Measurements from ENCODE around the gene GNG7.
"Not testable (repeated sequence)": the region's sequence is repeated elsewhere in the genome, so short reads cannot be mapped to it uniquely, and the experiment has no call there.

GNG7 gene

DNA sequence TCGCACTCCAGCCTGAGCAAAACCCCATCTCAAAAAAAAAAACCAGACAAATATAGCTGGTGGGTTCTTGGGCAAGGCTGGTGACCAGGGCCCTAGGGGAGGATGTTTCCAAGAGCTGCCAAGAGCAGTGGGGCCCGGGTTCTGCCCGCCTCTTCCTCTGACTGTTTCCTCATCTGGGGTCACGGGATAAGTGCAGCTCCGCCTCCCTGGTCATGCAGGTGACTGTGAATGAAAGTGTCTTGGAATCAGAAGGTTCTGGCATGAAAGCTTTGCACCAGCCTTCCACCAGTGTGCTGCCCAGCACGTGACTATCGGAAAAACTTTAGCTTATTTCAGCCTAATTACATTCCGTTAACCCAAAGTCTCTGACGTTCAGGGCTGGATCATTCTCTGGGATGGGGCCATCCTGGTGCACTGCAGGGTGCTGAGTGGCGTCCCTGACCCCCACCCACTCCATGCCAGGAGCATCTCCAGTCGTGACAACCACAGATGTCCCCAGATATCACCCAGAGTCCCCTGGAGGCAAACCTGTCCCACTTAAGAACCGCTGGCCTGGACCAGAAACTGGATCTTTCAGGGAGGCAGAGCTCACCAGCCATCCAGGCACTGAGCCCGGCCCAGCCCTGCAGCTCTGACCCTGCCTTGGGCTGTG, 85.6 kb downstream of the GNG7 start:
- H3K27ac ChIP-seq (ENCODE audit: low read length): no peak overlapping the region
- H3K9ac ChIP-seq (ENCODE audit: low read length in 2 of 2): no peak overlapping the region
- H3K4me3 ChIP-seq (ENCODE audit: low read length in 2 of 2): no peak overlapping the region
- H3K9me3 ChIP-seq (ENCODE audit: control insufficient read depth in 2 of 2, low read length in 2 of 2): peaks cover 0 to 3% of the 10 kb centered on the region in 2 donors
- no peaks in the 10 kb centered on the region for H3K36me3 ChIP-seq (ENCODE audit: control insufficient read depth in 2 of 2, insufficient read depth in 2 of 2, low read length in 2 of 2)
- peaks cover 5% of the 10 kb centered on the region for H3K4me1 ChIP-seq (ENCODE audit: control insufficient read depth, insufficient read depth, low read length)
- H3K27me3 ChIP-seq (ENCODE audit: control insufficient read depth in 1 of 2, insufficient read depth in 2 of 2, low read length in 2 of 2): no peaks in the 10 kb centered on the region

DNA sequence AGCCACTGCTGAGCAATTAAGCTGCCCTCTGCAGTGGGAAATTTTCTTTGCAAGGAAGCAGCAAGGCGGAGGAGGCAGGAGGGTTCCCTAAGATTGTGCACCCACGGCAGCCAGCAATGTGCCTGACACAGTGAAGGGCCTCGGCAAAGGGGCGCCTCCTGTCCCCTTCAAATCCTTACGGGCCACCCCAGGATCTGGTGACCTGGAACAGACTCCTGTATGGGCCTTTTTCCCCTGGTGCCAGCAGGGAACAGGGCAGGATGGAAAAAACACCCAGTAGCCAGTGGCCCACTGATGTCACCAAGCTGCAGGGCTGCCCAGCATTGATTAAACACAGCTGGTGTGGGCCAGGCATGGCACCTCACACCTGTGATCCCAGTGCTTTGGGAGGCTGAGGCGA, 86.7 kb downstream of the GNG7 start:
- Histone ChIP-seq H3K4me1 (ENCODE audit: control insufficient read depth, insufficient read depth, low read length) (peaks cover 5% of the 10 kb centered on the region), H3K9me3 (ENCODE audit: control insufficient read depth in 2 of 2, low read length in 2 of 2) (peaks cover 0 to 3% of the 10 kb centered on the region in 2 donors), H3K9ac (ENCODE audit: low read length in 2 of 2) (no peak overlapping the region), H3K36me3 (ENCODE audit: control insufficient read depth in 2 of 2, insufficient read depth in 2 of 2, low read length in 2 of 2) (no peaks in the 10 kb centered on the region), H3K27ac (ENCODE audit: low read length) (no peak overlapping the region), H3K4me3 (ENCODE audit: low read length in 2 of 2) (no peak overlapping the region), H3K27me3 (ENCODE audit: control insufficient read depth in 1 of 2, insufficient read depth in 2 of 2, low read length in 2 of 2) (no peaks in the 10 kb centered on the region)

DNA sequence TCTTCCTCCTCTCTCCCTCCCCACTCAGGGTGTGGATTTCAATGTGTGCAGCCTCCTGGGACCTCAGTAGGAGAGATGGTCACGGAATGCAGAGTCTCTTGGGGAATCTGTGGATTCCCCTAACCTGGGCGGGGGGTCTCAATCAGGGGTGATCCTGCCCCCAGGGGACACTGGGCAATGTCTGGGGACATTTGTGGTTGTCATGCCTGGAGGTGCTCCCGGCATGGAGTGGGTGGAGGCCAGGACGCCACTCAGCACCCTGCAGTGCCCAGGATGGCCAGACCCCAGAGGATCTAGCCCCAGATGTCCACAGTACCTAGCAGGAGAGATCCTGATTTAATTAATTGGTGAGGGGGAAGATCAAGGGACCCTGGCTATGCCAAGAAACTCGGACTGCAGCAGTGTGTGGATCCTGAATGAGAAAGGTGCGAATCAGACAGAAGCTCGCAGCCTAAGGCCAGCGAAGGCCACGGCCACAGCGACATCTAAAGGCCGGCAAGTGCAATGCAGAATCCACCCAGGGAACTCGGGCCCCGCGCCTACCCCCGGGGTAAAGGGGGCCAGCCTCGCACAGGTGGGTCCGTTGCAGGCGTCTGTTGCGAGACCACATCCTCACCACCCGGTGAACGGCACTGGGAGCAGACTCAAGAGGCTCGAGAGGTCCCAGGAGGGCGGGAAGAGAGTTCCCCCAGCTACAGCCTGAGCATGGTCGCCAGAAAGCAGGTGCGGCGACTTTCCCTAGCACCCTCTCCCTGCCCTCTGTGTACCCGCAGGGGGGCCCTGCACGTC, 88.8 kb downstream of the GNG7 start:
- Histone ChIP-seq H3K27me3 (ENCODE audit: control insufficient read depth in 1 of 2, insufficient read depth in 2 of 2, low read length in 2 of 2) (no peaks in the 10 kb centered on the region), H3K9me3 (ENCODE audit: control insufficient read depth in 2 of 2, low read length in 2 of 2) (peaks cover 0 to 3% of the 10 kb centered on the region in 2 donors), H3K4me1 (ENCODE audit: control insufficient read depth, insufficient read depth, low read length) (peaks cover 8% of the 10 kb centered on the region), H3K36me3 (ENCODE audit: control insufficient read depth in 2 of 2, insufficient read depth in 2 of 2, low read length in 2 of 2) (no peaks in the 10 kb centered on the region), H3K27ac (ENCODE audit: low read length) (no peak overlapping the region), H3K4me3 (ENCODE audit: low read length in 2 of 2) (no peak overlapping the region), H3K9ac (ENCODE audit: low read length in 2 of 2) (peak overlapping the region in 1 of 2 donors; percentile 21)

DNA sequence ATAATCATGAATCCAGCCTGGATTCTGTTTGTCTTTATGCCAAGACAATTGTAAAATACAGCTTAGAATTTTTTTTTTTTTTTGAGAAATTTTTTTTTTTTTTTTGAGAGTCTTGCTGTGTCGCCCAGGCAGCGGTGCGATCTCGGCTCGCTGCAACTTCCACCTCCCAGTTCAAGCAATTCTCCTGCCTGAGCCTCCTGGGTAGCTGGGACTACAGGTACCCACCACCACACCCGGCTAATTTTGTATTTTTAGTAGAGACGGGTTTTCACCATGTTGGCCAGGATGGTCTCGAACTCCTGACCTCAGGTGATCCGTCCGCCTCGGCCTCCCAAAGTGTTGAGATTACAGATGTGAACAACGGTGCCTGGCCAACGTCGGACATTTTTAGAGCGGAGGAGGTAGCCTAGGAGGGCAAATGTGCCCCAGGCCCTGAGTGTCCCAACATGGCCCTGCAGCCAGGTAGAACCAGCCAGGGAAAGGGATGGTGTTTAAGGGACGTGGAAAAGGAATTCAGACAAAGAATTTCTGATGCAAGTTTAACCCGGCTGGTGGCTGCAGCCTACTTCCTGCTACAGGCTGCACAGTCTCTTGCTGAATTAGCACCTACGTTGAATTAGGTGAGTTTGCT, 89.8 kb downstream of the GNG7 start:
- peaks cover 8% of the 10 kb centered on the region for H3K4me1 ChIP-seq (ENCODE audit: control insufficient read depth, insufficient read depth, low read length)
- no peak overlapping the region for H3K27ac ChIP-seq (ENCODE audit: low read length)

DNA sequence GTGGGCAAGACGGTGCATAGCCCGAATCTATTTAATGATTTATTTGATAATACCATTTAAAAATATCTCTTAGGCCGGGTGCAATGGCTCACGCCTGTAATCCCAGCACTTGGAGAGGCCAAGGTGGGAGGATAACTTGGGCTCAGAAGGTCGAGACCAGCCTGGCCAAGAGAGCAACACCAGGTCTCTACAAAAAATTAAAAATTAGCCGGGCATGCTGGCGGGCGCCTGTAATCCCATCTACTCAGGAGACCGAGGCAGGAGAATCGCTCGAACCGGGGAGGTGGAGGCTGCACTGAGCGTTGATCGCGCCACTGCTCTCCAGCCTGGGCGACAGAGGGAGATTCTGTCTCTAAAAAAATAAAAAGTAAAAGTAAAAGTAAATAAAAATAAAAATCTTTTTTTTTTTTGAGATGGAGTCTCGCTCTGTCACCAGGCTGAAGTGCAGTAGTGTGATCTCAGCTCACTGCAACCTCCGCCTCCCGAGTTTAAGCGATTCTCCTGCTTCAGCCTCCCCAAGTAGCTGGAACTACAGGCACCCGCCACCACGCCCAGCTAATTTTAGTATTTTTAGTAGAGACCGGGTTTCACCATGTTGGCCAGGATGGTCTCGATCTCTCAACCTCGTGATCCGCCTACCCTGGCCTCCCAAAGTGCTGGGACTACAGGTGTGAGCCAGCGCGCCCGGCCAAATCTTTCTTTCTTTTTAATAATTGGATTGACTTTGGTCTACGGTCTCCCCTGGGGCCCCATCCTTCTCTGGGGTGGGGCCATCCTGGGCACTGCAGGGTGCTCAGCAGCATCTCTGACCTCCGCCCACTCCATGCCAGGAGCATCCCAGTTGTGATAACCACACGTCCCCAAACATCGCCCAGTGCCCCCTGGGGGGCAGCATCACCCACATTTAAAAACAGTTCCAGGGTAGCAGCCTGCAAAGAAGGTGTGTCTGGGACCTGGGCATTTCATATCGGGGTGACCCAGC, 90.7 kb downstream of the GNG7 start:
- Histone ChIP-seq H3K27me3 (ENCODE audit: control insufficient read depth in 1 of 2, insufficient read depth in 2 of 2, low read length in 2 of 2) (no peaks in the 10 kb centered on the region), H3K9ac (ENCODE audit: low read length in 2 of 2) (no peak overlapping the region), H3K9me3 (ENCODE audit: control insufficient read depth in 2 of 2, low read length in 2 of 2) (peaks cover 0 to 3% of the 10 kb centered on the region in 2 donors), H3K4me1 (ENCODE audit: control insufficient read depth, insufficient read depth, low read length) (peaks cover 9% of the 10 kb centered on the region), H3K4me3 (ENCODE audit: low read length in 2 of 2) (peak overlapping the region in 1 of 2 donors; percentile 74), H3K27ac (ENCODE audit: low read length) (no peak overlapping the region), H3K36me3 (ENCODE audit: control insufficient read depth in 2 of 2, insufficient read depth in 2 of 2, low read length in 2 of 2) (no peaks in the 10 kb centered on the region)

More for the DNA sequence above, 89.8 kb downstream of the GNG7 start:
- H3K4me3 ChIP-seq (ENCODE audit: low read length in 2 of 2): no peak overlapping the region
- no peaks in the 10 kb centered on the region for H3K27me3 ChIP-seq (ENCODE audit: control insufficient read depth in 1 of 2, insufficient read depth in 2 of 2, low read length in 2 of 2)
- H3K36me3 ChIP-seq (ENCODE audit: control insufficient read depth in 2 of 2, insufficient read depth in 2 of 2, low read length in 2 of 2): no peaks in the 10 kb centered on the region
- H3K9ac ChIP-seq (ENCODE audit: low read length in 2 of 2): no peak overlapping the region
- H3K9me3 ChIP-seq (ENCODE audit: control insufficient read depth in 2 of 2, low read length in 2 of 2): peaks cover 0 to 3% of the 10 kb centered on the region in 2 donors

DNA sequence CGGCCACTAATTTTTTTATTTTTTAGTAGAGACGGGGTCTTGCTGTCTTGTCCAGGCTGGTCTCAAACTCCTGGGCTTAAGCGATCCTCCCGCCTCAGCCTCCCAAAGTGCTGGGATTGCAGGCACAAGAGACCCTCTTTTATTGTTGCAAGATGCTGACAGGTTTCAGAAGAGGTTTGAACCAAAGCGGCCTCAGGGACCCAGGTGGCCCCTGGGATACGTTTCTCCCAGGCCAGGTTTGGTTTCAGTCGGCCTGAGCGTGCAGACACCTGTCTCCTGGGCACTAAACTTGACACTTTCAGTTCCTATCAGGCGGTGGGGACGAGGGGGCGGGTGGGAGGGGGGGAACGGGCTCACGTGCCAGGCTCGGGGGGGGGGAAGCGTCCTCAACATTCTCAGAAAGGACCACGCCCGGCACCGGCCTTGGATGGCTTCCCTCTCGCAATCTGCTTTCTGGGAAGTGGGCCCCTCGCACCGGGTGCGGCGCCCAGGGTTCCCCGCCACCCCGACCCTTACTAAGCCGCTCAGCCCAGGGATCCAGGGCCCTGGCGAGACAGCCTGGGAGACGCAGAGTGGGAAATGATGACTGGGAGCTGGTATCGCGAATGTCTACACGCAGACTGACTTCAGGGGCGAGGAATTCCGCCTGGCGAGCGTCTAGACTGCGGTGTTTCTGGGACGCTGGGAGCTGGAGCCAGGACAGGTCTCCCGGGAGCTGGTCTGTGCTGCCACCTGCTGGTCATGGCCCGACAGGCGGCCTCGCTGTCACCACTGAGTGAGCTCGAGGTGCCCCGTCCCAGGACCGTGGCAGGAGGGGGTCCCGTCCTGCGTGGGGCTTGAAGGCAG, 91.6 kb downstream of the GNG7 start:
- peaks cover 0 to 3% of the 10 kb centered on the region in 2 donors for H3K9me3 ChIP-seq (ENCODE audit: control insufficient read depth in 2 of 2, low read length in 2 of 2)
- H3K4me1 ChIP-seq (ENCODE audit: control insufficient read depth, insufficient read depth, low read length): peaks cover 13% of the 10 kb centered on the region
- H3K36me3 ChIP-seq (ENCODE audit: control insufficient read depth in 2 of 2, insufficient read depth in 2 of 2, low read length in 2 of 2): no peaks in the 10 kb centered on the region
- peak overlapping the region in 1 of 2 donors; percentile 74 for H3K4me3 ChIP-seq (ENCODE audit: low read length in 2 of 2)
- H3K9ac ChIP-seq (ENCODE audit: low read length in 2 of 2): peak overlapping the region; percentile 65 to 74
- H3K27me3 ChIP-seq (ENCODE audit: control insufficient read depth in 1 of 2, insufficient read depth in 2 of 2, low read length in 2 of 2): no peaks in the 10 kb centered on the region
- peak overlapping the region; percentile 69 for H3K27ac ChIP-seq (ENCODE audit: low read length)

DNA sequence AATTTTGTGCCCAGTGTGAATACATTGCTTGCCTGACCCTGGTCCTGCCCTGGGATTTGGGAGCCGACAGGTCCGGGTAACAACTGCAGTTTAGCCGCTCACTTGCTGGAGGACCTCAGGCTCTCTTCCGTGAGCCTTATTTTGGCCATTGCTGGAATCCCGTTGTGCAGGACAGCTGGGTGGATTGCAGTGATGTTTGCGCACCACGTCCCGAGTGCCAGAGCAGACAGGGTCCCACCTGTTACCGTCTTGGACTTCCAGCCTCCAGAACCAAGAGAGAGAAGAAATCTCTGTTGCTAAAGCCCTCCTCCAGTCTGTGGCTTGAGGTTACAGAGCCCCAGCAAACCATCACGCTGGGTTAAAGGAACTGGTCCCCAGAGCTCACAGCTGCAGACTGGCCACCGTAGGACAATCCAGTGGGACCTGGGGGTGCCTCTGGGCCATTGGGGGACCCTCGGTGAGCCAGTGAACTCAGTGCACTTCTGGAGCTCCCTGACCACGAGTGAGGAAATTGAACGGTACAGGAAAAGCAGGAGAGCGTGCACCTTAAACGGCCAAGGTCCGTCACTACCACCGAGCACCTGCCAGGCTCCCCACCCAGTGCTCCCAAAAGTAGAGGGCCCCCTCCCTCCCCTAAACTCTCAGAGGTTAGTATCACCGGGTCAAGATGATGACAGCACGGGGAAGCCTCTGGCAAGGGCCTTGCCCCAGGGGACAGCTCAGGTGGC, 92.9 kb downstream of the GNG7 start:
- H3K9me3 ChIP-seq (ENCODE audit: control insufficient read depth in 2 of 2, low read length in 2 of 2): peaks cover 0 to 5% of the 10 kb centered on the region in 2 donors
- no peak overlapping the region for H3K27ac ChIP-seq (ENCODE audit: low read length)
- H3K4me3 ChIP-seq (ENCODE audit: low read length in 2 of 2): no peak overlapping the region
- H3K27me3 ChIP-seq (ENCODE audit: control insufficient read depth in 1 of 2, insufficient read depth in 2 of 2, low read length in 2 of 2): no peaks in the 10 kb centered on the region
- H3K9ac ChIP-seq (ENCODE audit: low read length in 2 of 2): no peak overlapping the region
- H3K4me1 ChIP-seq (ENCODE audit: control insufficient read depth, insufficient read depth, low read length): peaks cover 14% of the 10 kb centered on the region
- no peaks in the 10 kb centered on the region for H3K36me3 ChIP-seq (ENCODE audit: control insufficient read depth in 2 of 2, insufficient read depth in 2 of 2, low read length in 2 of 2)

DNA sequence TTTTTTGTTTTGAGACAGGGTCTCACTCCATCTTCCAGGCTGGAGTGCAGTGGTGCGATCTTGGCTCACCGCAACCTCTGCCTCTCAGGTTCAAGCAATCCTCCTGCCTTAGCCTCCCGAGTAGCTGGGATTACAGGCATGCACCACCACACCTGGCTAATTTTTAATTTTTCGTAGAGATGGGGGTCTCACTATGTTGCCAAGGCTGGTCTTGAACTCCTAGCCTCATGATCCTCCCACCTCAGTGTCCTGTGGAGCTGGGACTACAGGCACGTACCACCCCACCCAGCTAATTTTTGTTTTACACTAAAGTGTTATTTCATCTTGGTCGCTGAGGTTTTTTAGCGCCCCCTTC, 93.5 kb downstream of the GNG7 start:
- not testable (repeated sequence) for H3K4me3 ChIP-seq (ENCODE audit: low read length in 2 of 2); H3K27ac ChIP-seq (ENCODE audit: low read length); H3K27me3 ChIP-seq (ENCODE audit: control insufficient read depth in 1 of 2, insufficient read depth in 2 of 2, low read length in 2 of 2); H3K9me3 ChIP-seq (ENCODE audit: control insufficient read depth in 2 of 2, low read length in 2 of 2); H3K9ac ChIP-seq (ENCODE audit: low read length in 2 of 2); H3K36me3 ChIP-seq (ENCODE audit: control insufficient read depth in 2 of 2, insufficient read depth in 2 of 2, low read length in 2 of 2)
- peaks cover 14% of the 10 kb centered on the region for H3K4me1 ChIP-seq (ENCODE audit: control insufficient read depth, insufficient read depth, low read length)

DNA sequence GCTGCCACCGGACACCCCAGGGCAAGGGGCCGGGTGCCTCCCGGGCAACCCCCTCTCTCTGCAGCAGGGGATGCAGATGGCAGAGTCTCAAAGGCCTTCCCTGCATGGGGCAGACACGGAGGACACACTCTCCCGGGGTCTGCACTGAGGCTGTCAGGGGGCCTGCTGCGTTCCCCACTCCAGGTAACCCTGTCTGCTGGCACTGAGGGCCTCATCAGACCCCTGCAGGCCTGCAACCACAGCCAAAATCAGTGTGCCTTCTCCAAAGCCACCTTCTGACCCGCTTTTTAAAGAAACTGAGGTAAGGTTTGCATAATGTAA, 93.9 kb downstream of the GNG7 start:
- H3K27me3 ChIP-seq (ENCODE audit: control insufficient read depth in 1 of 2, insufficient read depth in 2 of 2, low read length in 2 of 2): no peaks in the 10 kb centered on the region
- peaks cover 12% of the 10 kb centered on the region for H3K4me1 ChIP-seq (ENCODE audit: control insufficient read depth, insufficient read depth, low read length)
- H3K4me3 ChIP-seq (ENCODE audit: low read length in 2 of 2): no peak overlapping the region
- H3K9ac ChIP-seq (ENCODE audit: low read length in 2 of 2): no peak overlapping the region
- no peak overlapping the region for H3K27ac ChIP-seq (ENCODE audit: low read length)
- no peaks in the 10 kb centered on the region for H3K36me3 ChIP-seq (ENCODE audit: control insufficient read depth in 2 of 2, insufficient read depth in 2 of 2, low read length in 2 of 2)
- peaks cover 0 to 3% of the 10 kb centered on the region in 2 donors for H3K9me3 ChIP-seq (ENCODE audit: control insufficient read depth in 2 of 2, low read length in 2 of 2)
